HG03460 (cell line): ENCODE data around the gene NECTIN1.
"Not testable (repeated sequence)": the region's sequence is repeated elsewhere in the genome, so short reads cannot be mapped to it uniquely, and the experiment has no call there.

ENCODE experiments used
- ATAC-seq: cut with Tn5 transposase; IDR thresholded peaks from one replicate; pipeline ENCODE4 v1.9.1; 2021; ENCODE audit not compliant: unreplicated experiment

Gene NECTIN1

DNA sequence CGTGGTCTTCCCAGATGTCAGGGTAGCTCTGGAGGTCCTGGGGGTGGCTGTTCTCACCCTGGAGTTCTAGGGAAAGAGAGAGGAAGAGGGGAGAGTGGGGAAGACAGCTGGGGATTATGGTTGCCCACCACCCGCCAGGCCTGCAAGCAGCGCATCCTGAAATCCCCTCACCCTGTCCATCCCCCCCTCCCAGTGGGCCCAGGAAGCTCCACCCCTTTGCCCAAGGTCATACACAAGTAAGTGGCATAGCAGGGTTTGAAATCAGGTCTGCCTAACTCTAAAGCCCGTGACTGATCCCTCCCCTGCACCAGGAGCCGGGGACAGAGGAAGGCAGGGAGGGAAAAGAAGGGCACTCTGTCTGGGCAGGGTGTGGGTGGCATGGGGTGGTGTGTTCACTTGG is 105.3 kb downstream of the NECTIN1 start:
- ATAC-seq, result no peak

DNA sequence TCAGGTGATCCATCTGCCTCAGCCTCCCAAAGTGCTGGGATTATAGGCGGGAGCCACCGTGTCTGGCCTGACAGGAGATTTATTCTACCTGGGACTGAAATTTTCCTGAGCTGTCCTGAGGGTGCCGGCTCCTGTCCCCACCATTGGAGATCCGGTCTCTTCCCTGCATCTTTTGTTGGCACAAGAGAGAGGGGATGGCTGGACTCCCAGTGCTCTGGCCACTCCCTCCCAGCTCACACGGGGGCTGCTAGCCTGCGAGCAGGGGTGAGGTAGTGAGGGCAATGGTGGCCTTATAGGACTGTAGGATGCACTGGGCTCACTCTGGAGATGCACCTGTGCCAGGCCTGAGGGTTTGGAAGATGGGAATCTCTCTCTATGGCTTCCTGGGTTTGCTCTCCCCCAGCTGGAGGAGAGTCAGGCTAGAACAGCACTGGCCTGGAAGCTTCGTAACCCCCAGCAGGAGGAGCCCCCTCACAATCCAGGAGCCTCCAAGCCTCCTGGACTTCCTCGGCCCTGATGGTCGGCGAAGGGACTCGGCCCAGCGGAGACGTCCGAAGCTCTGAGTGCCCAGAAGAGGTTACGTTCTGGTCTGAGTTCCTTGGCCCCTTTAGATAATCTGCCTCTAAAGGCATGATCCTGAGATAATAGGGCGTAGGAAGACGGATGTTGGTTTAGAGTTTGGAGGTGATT is 106.4 kb downstream of the NECTIN1 start:
- ATAC-seq, result no peak

DNA sequence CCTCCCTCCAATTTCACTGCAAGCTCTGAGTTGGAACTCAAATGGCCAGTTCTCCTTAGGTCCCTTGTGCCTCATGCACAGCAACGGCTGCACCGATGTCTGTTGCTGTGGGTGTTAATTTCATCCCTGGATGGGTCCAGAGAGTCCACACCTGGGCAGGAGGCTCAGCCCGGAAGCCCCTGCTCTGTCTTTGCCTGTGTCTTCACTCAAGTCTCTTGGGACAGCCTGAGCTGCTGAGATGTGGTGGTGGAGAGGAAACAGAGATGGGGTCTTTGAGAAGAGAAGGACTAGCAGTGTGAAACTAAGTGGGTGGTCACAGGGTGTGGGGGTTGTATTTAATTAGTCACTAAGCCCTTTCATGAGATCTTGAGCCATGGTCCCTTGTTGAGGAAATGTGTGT is 109.3 kb downstream of the NECTIN1 start:
- ATAC-seq, result peak; percentile 53

DNA sequence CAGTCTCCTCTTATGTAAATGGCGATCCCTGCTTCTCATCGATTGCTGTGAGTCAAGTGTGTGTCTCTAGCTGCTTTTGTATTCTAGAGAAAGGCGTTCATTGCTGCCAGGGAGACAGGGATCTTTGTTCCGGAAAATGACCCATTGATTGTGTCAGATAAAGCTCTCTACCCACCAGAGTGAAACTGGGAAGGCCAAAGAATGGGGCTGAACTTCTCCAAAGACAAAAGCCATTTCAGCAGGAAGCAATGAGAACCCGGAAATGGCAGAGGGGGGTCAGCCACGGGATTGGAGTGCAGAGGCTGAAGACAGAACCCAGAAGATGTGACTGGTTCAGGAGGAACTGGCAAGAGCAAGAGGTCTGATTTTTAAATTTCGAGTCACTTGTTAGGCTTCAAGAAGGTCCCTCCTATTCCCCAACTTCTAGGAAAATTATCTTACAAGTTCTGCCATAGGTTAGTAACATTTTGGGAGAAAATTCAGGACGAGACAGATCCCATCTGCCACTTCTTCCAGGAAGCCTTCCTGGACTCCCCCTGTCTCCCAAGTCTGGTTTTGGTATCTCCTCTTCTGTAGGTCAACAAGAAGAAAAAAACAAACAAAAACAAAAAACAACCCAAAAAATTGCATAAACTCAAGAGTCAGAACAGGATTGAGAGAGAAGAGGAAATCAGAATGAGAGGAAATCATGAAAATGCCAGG is 110.6 kb downstream of the NECTIN1 start:
- ATAC-seq, result no peak

GRCh38 chr11:119617340-119617713 is 111.7 kb downstream of the NECTIN1 start:
- ATAC-seq, result no peak

- no peak for ATAC-seq
These were observed 112.2 kb downstream of the NECTIN1 start for GRCh38 chr11:119616586-119617339.

DNA sequence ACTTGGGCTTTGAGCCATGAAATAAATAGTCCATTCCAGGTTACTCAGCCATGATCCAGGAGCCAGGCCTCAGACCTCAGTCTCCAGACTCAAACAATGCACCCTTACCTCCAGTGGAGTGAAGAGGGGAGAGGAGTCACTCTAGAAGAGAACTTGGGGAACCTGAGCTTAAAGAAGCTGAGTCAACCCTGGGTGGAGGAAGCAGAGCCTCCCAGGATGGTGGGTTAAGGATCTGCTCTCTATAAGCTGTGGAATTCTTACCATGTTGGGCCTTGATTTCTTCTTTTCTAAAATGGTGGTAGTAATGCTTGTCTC is 113.2 kb downstream of the NECTIN1 start:
- ATAC-seq, result no peak

- peak; percentile 81 for ATAC-seq
These were observed 113.8 kb downstream of the NECTIN1 start for GRCh38 chr11:119615003-119615881.

DNA sequence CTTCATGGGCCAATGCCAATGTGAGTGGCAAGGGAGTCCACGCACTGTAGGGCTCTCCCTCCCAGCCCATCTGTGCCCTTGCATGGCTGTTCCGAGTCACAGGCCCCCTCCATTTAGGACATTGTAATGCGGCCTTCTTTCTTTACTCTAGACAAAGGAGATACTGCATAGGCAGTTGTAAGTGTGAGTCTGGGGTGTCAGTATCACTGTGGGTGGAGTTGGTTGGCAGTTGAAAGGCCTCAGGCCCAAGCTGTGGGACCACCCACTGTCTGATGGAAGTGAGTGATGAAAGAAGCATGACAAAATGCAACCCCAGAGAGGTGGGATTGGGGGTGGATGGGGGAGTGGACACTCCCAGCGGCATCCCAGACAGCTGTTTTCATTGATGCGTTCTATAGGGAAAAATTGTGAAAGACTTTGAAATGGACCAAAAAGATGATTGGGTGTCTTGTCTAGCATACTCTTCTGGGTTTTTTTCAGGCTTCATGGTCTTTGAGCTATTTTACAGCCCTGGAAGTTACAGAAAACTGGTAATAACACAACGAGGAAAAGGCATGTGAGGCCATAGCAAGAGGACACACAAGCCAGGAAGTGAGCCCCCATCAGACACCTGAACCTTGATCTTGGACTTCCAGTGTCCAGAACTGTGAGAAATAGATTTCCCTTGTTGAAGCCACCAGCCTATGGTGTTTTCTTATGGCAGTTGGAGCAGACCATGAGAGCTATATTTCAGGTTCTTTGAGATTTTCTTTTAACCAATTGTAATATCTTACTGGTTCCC is 114.6 kb downstream of the NECTIN1 start:
- no peak for ATAC-seq

DNA sequence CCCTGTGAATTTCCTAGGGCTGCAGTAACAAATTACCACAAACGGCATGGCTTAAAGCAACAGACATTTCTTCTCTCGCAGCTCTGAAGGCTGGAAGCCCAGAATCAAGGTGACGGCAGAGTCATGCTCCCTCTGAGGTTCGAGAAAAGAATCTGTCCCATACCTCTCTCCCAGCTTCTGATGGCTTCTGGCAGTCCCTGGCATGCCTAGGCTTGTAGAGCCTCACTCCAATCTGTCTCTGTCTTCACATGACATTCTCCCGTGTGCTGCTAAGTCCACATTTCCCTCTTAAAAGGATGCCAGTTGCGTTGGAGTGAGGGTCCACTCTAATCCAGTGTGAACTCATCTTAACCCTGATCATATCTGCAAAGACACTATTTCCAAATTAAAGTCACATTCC is 116.2 kb downstream of the NECTIN1 start:
- no peak for ATAC-seq

DNA sequence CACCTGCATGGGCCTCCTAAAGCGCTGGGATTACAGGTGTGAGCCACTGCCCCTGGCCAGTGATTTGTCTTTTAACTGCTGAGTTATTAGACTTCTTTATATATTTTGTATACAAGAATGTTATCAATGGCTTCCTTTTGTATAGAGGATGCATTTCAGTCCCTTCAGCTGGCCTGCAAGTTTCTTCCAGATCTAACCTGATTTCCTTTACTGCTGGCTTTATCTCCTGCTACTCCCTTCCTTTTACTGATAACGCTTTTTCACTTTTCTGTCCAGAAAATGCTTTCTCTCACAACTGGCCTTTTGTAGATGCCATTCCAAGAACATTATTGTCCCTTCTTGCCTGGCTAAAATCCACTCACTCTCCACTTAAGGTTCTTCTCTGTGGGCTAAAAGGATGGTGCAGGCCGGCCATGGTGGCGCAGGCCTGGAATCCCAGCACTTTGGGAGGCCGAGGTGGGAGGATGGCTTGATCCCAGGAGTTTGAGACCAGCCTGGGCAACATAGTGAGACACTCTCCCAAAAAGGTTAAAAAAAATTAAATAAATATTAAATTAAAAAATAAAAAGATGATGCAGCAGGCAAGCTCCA is 118.1 kb downstream of the NECTIN1 start:
- ATAC-seq, result no peak

DNA sequence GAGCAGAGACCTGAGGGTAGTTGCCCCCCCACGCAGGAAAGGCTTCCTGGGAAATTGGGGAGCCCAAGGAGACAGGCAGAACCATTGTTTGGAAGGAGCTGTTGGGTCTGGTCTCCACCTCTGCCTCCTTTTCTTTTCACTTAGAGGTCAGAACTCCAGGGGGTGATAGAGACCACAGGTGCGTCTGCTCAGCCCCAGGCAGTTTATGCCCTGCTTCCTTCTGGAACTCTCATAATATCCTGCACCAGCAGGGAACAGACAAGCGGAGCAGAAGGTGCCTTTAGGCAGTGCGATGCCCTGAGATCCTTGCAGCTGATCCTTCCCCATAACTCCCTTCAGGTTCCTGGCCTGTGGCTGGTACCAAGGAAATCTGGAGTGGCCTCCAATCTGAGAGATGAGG is 120.2 kb downstream of the NECTIN1 start:
- ATAC-seq, result no peak

DNA sequence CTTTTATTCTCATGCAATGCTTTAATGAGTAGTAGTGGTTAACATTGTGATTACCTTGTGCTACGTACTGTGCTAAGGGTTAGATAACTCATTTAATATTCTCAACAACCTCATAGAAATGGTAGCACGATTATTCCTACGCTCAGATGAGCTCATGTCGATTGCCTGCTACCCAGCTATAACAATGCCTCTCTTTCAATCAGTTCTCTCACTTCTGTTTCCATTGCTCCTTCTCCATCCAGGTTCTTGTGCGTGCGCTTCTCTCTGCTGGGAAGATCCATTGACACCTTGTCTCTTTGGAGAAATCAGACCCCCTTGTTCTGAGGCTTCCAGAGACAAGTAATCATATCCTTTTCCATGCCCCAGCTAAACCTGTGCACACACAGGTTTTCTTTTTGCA is 120.8 kb downstream of the NECTIN1 start:
- no peak for ATAC-seq

DNA sequence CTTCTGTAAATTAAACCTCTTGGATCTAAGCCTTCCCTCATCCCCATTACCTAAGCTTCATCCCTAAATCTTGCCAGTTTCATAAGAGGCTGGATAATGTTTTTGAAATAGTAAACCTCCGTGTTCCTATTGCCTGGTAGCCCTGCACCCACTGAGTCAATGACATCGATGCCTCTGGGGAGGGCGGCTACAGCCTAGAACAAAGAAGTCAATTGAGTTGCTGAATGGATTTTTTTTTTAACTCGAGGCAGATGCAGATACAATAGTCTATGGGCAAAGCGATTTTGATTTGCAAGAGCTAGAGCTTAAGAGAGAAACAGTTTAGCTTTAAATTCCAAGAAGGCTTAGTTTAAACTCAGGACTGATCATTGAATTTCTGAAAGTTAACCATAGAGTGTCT is 121.3 kb downstream of the NECTIN1 start:
- no peak for ATAC-seq

- ATAC-seq, result no peak
These were observed 123.8 kb downstream of the NECTIN1 start for GRCh38 chr11:119605137-119605665.

- no peak for ATAC-seq
These were observed 126.1 kb downstream of the NECTIN1 start for GRCh38 chr11:119602745-119603373.

GRCh38 chr11:119599864-119600541 is 129.0 kb downstream of the NECTIN1 start:
- no peak for ATAC-seq

- not testable (repeated sequence) for ATAC-seq
These were observed 133.1 kb downstream of the NECTIN1 start for GRCh38 chr11:119595941-119596340.
